Measurements from ENCODE around the gene DNAH1. TPM values are rescaled to one million over a fixed set of nuclear protein-coding genes. Genes with fewer than 3 reads are reported as not detected.

DNAH1 gene
- total RNA-seq, 4 donors from 2014 or later = 3.2 to 8.1 (median 6.2) TPM

- H3K36me3 ChIP-seq = peaks cover 0 to 92% of the 10 kb centered on the region in 2 donors
Observed at GRCh38 chr3:52404391-52404790, 88.3 kb downstream of the DNAH1 start.

GRCh38 chr3:52405066-52405465 is 88.9 kb downstream of the DNAH1 start:
- TF ChIP-seq POLR2AphosphoS5 (IDR thresholded peaks at IDR 0.05) (no peak), POLR2A (IDR thresholded peaks at IDR 0.05) (no peak), EP300 (IDR thresholded peaks at IDR 0.05) (no peak), CTCF (IDR thresholded peaks at IDR 0.05) (no peak)
- Histone ChIP-seq H3K4me1 (peaks cover 5 to 36% (median 12%) of the 10 kb centered on the region in 3 donors), H3K9me3 (no peaks in the 10 kb centered on the region), H3K36me3 (peaks cover 0 to 86% of the 10 kb centered on the region in 2 donors), H3K27me3 (no peaks in the 10 kb centered on the region), H3K4me3 (no peak overlapping the region), H3K27ac (no peak overlapping the region)
- 60% methylated on average over 1 of the region's 6 CpGs; no CpG with 5 or more reads in 1 of the 2 donors for WGBS, 2 donors (ENCODE audit: low coverage in 1 of 2)
- no peak for ATAC-seq

More at GRCh38 chr3:52404391-52404790, 88.3 kb downstream of the DNAH1 start:
- WGBS, 2 donors (ENCODE audit: low coverage in 1 of 2) = no CpG with 5 or more reads among the region's 10 CpGs
- H3K4me3 ChIP-seq = no peak overlapping the region
- no peaks in the 10 kb centered on the region for H3K9me3 ChIP-seq
- H3K27ac ChIP-seq = no peak overlapping the region
- ATAC-seq = no peak
- H3K27me3 ChIP-seq = no peaks in the 10 kb centered on the region
- no peak for TF ChIP-seq POLR2A (IDR thresholded peaks at IDR 0.05)
- no peak for TF ChIP-seq POLR2AphosphoS5 (IDR thresholded peaks at IDR 0.05)
- TF ChIP-seq CTCF (IDR thresholded peaks at IDR 0.05) = no peak
- no peak for TF ChIP-seq EP300 (IDR thresholded peaks at IDR 0.05)
- peaks cover 5 to 36% (median 12%) of the 10 kb centered on the region in 3 donors for H3K4me1 ChIP-seq

GRCh38 chr3:52405601-52406110 is 89.5 kb downstream of the DNAH1 start:
- ATAC-seq = no peak
- H3K36me3 ChIP-seq = peaks cover 0 to 80% of the 10 kb centered on the region in 2 donors
- no peaks in the 10 kb centered on the region for H3K27me3 ChIP-seq
- peaks cover 5 to 36% (median 12%) of the 10 kb centered on the region in 3 donors for H3K4me1 ChIP-seq
- WGBS, 2 donors (ENCODE audit: low coverage in 1 of 2) = 88% methylated on average over 2 of the region's 4 CpGs; no CpG with 5 or more reads in 1 of the 2 donors
- no peaks in the 10 kb centered on the region for H3K9me3 ChIP-seq
- H3K27ac ChIP-seq = no peak overlapping the region
- TF ChIP-seq POLR2AphosphoS5 (IDR thresholded peaks at IDR 0.05) (no peak), POLR2A (IDR thresholded peaks at IDR 0.05) (no peak), CTCF (IDR thresholded peaks at IDR 0.05) (no peak), EP300 (IDR thresholded peaks at IDR 0.05) (no peak)
- H3K4me3 ChIP-seq = no peak overlapping the region

GRCh38 chr3:52406231-52406661 is 90.1 kb downstream of the DNAH1 start:
- no peak for ATAC-seq
- TF ChIP-seq POLR2A (IDR thresholded peaks at IDR 0.05) (no peak), EP300 (IDR thresholded peaks at IDR 0.05) (no peak), POLR2AphosphoS5 (IDR thresholded peaks at IDR 0.05) (no peak), CTCF (IDR thresholded peaks at IDR 0.05) (no peak)
- Histone ChIP-seq H3K4me1 (peaks cover 5 to 38% (median 12%) of the 10 kb centered on the region in 3 donors), H3K4me3 (no peak overlapping the region), H3K36me3 (peaks cover 0 to 74% of the 10 kb centered on the region in 2 donors), H3K27me3 (no peaks in the 10 kb centered on the region), H3K27ac (no peak overlapping the region), H3K9me3 (no peaks in the 10 kb centered on the region)
- no CpG with 5 or more reads among the region's 11 CpGs for WGBS, 2 donors (ENCODE audit: low coverage in 1 of 2)

All from gastroesophageal sphincter (tissue), 4 donors.